Neural progenitor cell (in vitro differentiated cells): Measurements from ENCODE around the gene MAGIX.

Source experiments
- EZH2 ChIP-seq: fragments of 200-600 bp; sonication (generic); IDR thresholded peaks from 2 replicates; pipeline ENCODE4 v1.6.1; 2017; ENCODE audit warnings: antibody characterized with exemption, mild to moderate bottlenecking, moderate library complexity
- TF ChIP-seq, protein P1 (sequence below): fragments of 200-600 bp; sonication (generic); IDR thresholded peaks from 2 replicates; pipeline ENCODE4 v1.5.1; 2017; ENCODE audit warnings: antibody characterized with exemption, mild to moderate bottlenecking

DNA sequence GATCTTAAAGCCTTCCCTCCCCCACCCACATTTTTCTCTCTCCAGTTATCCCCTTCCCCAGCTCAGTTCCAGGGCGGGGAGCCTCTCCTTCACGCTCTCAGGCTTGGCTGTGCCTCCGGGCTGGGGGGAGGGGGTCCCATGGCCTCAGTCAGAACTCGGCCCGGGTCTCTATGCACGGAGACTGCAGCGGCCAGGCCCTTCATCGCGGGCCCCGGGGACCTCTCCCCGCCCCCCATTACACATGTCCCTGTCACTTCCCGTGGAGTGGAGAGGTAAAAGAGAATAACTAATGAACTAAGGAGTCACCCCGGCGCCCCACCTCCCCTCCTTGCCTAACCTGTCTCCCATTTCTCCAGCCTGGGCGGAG lies 24.5 kb downstream of the MAGIX start:
- TF ChIP-seq, protein P1, sequence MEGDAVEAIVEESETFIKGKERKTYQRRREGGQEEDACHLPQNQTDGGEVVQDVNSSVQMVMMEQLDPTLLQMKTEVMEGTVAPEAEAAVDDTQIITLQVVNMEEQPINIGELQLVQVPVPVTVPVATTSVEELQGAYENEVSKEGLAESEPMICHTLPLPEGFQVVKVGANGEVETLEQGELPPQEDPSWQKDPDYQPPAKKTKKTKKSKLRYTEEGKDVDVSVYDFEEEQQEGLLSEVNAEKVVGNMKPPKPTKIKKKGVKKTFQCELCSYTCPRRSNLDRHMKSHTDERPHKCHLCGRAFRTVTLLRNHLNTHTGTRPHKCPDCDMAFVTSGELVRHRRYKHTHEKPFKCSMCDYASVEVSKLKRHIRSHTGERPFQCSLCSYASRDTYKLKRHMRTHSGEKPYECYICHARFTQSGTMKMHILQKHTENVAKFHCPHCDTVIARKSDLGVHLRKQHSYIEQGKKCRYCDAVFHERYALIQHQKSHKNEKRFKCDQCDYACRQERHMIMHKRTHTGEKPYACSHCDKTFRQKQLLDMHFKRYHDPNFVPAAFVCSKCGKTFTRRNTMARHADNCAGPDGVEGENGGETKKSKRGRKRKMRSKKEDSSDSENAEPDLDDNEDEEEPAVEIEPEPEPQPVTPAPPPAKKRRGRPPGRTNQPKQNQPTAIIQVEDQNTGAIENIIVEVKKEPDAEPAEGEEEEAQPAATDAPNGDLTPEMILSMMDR, result no peak
- TF ChIP-seq EZH2, result no peak
